ENCODE measurements around the gene C11orf21. TPM values are rescaled to one million over a fixed set of nuclear protein-coding genes. Genes with fewer than 3 reads are reported as not detected.

C11orf21 gene
- polyA plus RNA-seq, 10 donors = 0.50 to 6.0 (median 2.0) TPM

Other genes with a start within 250 kb of the C11orf21 start
- 1,000 to 10,000 TPM; 3,184 to 5,148 (median 3,915) TPM for gene IGF2, start 162.5 kb downstream of the C11orf21 start, polyA plus RNA-seq (ENCODE audit: insufficient read length in 10 of 10)
- gene INS, start 140.7 kb downstream of the C11orf21 start, polyA plus RNA-seq (ENCODE audit: insufficient read length in 10 of 10) = not detected
- 1 to 10 TPM in 1 of 10 donors, under 1 TPM in 9; 0.21 to 1.2 (median 0.65) TPM for gene TH, start 130.1 kb downstream of the C11orf21 start, polyA plus RNA-seq (ENCODE audit: insufficient read length in 10 of 10)
- under 1 TPM in 5 of 10 donors, not detected in 5; 0.12 to 0.40 (median 0.22) TPM for gene ASCL2, start 31.3 kb downstream of the C11orf21 start, polyA plus RNA-seq (ENCODE audit: insufficient read length in 10 of 10)
- 1 to 10 TPM; 2.0 to 5.6 (median 2.5) TPM for gene TSPAN32, start 95 bp upstream of the C11orf21 start, polyA plus RNA-seq (ENCODE audit: insufficient read length in 10 of 10)
- 100 to 1,000 TPM; 393 to 521 (median 464) TPM for gene CD81, start 75.4 kb upstream of the C11orf21 start, polyA plus RNA-seq (ENCODE audit: insufficient read length in 10 of 10)
- gene TSSC4, start 98.8 kb upstream of the C11orf21 start, polyA plus RNA-seq (ENCODE audit: insufficient read length in 10 of 10) = 10 to 100 TPM; 16.8 to 25.2 (median 21.1) TPM
- under 1 TPM in 2 of 10 donors, not detected in 8; 0.05 TPM for gene TRPM5, start 142.6 kb upstream of the C11orf21 start, polyA plus RNA-seq (ENCODE audit: insufficient read length in 10 of 10)
- 1 to 10 TPM; 1.2 to 3.6 (median 2.4) TPM for gene KCNQ1, start 143.1 kb upstream of the C11orf21 start, polyA plus RNA-seq (ENCODE audit: insufficient read length in 10 of 10)

Data from muscle of back (tissue), 10 donors.